Hair follicular keratinocyte (primary cell): ENCODE measurements around the gene SESN2. TPM values are rescaled to one million over a fixed set of nuclear protein-coding genes. Genes with fewer than 3 reads are reported as not detected.

ENCODE experiments used
- total RNA-seq: library from RNA; depleted of rRNA; stranded (reverse); fragments of >200 nt; gene quantifications from 2 replicates; pipeline ENCODE4 v1.2.3, GENCODE V29; 2015

Gene SESN2
- 24.9 and 74.0 TPM in 2 replicates for total RNA-seq

GRCh38 chr1:28259252-28259933 lies at the start of gene SESN2:
SESN2 (plus strand) TSS chr1:28259518; CDS start chr1:28259848, 330 bp downstream.

GRCh38 chr1:28232558-28233263 lies 26.6 kb upstream of the SESN2 start, which contains the start of gene DNAJC8:
DNAJC8 (minus strand) TSS chr1:28233029; CDS start chr1:28232998, 31 bp downstream.

GRCh38 chr1:28235755-28236655 lies 23.3 kb upstream of the SESN2 start, which contains the start of gene ATP5IF1:
ATP5IF1 (plus strand) TSS chr1:28236124; CDS start chr1:28236184, 60 bp downstream.

Other genes starting within 250 kb of the SESN2 start
- gene EYA3, start 170.9 kb upstream of the SESN2 start, total RNA-seq = 8.7 and 9.4 TPM in 2 replicates
- gene PTAFR, start 82.8 kb upstream of the SESN2 start, total RNA-seq = 16.7 and 28.3 TPM in 2 replicates
- 50.2 and 68.2 TPM in 2 replicates for gene DNAJC8, start 26.5 kb upstream of the SESN2 start, total RNA-seq
- gene ATP5IF1, start 23.4 kb upstream of the SESN2 start, total RNA-seq = 312 and 412 TPM in 2 replicates
- gene MED18, start 69.5 kb downstream of the SESN2 start, total RNA-seq = 16.4 and 17.2 TPM in 2 replicates
- gene PHACTR4, start 110.2 kb downstream of the SESN2 start, total RNA-seq = 11.5 and 13.6 TPM in 2 replicates
- gene RCC1, start 246.5 kb downstream of the SESN2 start, total RNA-seq = 32.4 and 80.8 TPM in 2 replicates